Panc1 (cell line): ENCODE data around the gene ADGB. TPM values are rescaled to one million over a fixed set of nuclear protein-coding genes. Genes with fewer than 3 reads are reported as not detected.
A peak's percentile ranks its signal among the peaks of the same experiment; 100 is the strongest.

ENCODE experiments used
- ATAC-seq: fragments of 200-7000 bp; cut with Tn5 transposase; 2 replicates; pipeline ENCODE4 v1.9.1; 2020; ENCODE audit warnings: mild to moderate bottlenecking, moderate library complexity
- BruUV-seq: library from RNA; stranded (reverse); fragments of 400-500 nt; replicated peaks from 2 replicates; lab custom pipeline; 2021; lab: Mats Ljungman, UMichigan
- CTCF ChIA-PET: fragments of 300-600 bp; sonication (Branson Sonifier 250); formaldehyde crosslinking; loops from one replicate; lab custom pipeline; 2022; ENCODE audit warnings: antibody characterized with exemption; lab: Charles Lee
- POLR2A ChIA-PET: fragments of 300-600 bp; sonication (Branson Sonifier 250); formaldehyde crosslinking; loops from one replicate; lab custom pipeline; 2022; ENCODE audit warnings: antibody characterized with exemption; lab: Charles Lee
- DNase-seq: peaks from one replicate; pipeline ENCODE4 v3.0.0-alpha.2; 2010; ENCODE audit warnings: low read depth, low spot score
- H3K27ac ChIP-seq: 2 replicates; pipeline ENCODE4 v1.5.1; 2011; ENCODE audit warnings: mild to moderate bottlenecking, low read length, inconsistent platforms
- H3K27me3 ChIP-seq: fragments of 200-500 bp; sonication (Bioruptor generic); 2 replicates; pipeline ENCODE4 v1.6.0; 2014; ENCODE audit warnings: low read length, inconsistent platforms; ENCODE audit not compliant: control insufficient read depth, insufficient read depth
- H3K36me3 ChIP-seq: fragments of 200-500 bp; sonication (Bioruptor generic); 2 replicates; pipeline ENCODE4 v1.5.1; 2014; ENCODE audit warnings: inconsistent platforms, mild to moderate bottlenecking, low read length, moderate library complexity; ENCODE audit not compliant: control insufficient read depth, insufficient read depth
- H3K4me1 ChIP-seq: 2 replicates; pipeline ENCODE4 v1.5.1; 2011; ENCODE audit warnings: inconsistent platforms, mild to moderate bottlenecking, low read length, moderate library complexity; ENCODE audit not compliant: control insufficient read depth, insufficient read depth
- H3K4me3 ChIP-seq, 2 experiments: 2 replicates each; pipeline ENCODE4 v1.5.1; 2011 to 2012; ENCODE audit warnings: low read depth in 2 of 2, low read length in 2 of 2, mild to moderate bottlenecking in 2 of 2, inconsistent platforms in 1 of 2, moderate library complexity in 1 of 2
- H3K9me3 ChIP-seq: fragments of 200-500 bp; sonication (Bioruptor generic); 2 replicates; pipeline ENCODE4 v1.5.1; 2014; ENCODE audit warnings: low read depth, mild to moderate bottlenecking, inconsistent platforms, low read length, moderate library complexity; ENCODE audit not compliant: control insufficient read depth, insufficient read depth
- POLR2AphosphoS5 ChIP-seq: IDR thresholded peaks from 2 replicates; pipeline ENCODE4 v1.6.1; 2012; ENCODE audit warnings: mild to moderate bottlenecking, low read depth, low read length, moderate library complexity
- SIN3A ChIP-seq: IDR thresholded peaks from 2 replicates; pipeline ENCODE4 v1.6.1; 2012; ENCODE audit warnings: low read depth, mild to moderate bottlenecking, low read length, moderate library complexity, borderline replicate concordance; ENCODE audit not compliant: insufficient read depth
- TCF7L2 ChIP-seq: IDR thresholded peaks from 2 replicates; pipeline ENCODE4 v1.6.1; 2011; ENCODE audit warnings: mild to moderate bottlenecking, low read depth, low read length, inconsistent platforms
- in situ Hi-C: cut with HindIII; loops from 2 replicates; pipeline ENCODE4 v1.10.0; 2016; ENCODE audit warnings: low sequenced_read_pairs, low pct_unique_long_range_greater_than_20kb
- intact Hi-C: fragments of 100-400 bp; cut with micrococcal nuclease; formaldehyde crosslinking; loops from one replicate; pipeline ENCODE4 v1.10.0; 2022; ENCODE audit not compliant: unreplicated experiment
- total RNA-seq: library from RNA; stranded (reverse); gene quantifications from one replicate; pipeline ENCODE4 v1.2.1, GENCODE V29; 2021; ENCODE audit not compliant: unreplicated experiment
- TF ChIP-seq, protein P1 (sequence below), 2 experiments: IDR thresholded peaks; 2 replicates each; pipeline ENCODE4 v1.6.1; 2011 to 2012; ENCODE audit warnings: low read depth in 2 of 2, control low read depth in 1 of 2, low read length in 1 of 2, mild to moderate bottlenecking in 1 of 2, moderate library complexity in 1 of 2; ENCODE audit not compliant: insufficient read depth in 1 of 2
- TF ChIP-seq, protein P2 (sequence below): fragments of 450-650 bp; IDR thresholded peaks from 2 replicates; pipeline ENCODE4 v1.5.1; 2017; ENCODE audit warnings: mild to moderate bottlenecking

The ADGB gene
- total RNA-seq, 1 experiment from 2014 or later = not detected

DNA sequence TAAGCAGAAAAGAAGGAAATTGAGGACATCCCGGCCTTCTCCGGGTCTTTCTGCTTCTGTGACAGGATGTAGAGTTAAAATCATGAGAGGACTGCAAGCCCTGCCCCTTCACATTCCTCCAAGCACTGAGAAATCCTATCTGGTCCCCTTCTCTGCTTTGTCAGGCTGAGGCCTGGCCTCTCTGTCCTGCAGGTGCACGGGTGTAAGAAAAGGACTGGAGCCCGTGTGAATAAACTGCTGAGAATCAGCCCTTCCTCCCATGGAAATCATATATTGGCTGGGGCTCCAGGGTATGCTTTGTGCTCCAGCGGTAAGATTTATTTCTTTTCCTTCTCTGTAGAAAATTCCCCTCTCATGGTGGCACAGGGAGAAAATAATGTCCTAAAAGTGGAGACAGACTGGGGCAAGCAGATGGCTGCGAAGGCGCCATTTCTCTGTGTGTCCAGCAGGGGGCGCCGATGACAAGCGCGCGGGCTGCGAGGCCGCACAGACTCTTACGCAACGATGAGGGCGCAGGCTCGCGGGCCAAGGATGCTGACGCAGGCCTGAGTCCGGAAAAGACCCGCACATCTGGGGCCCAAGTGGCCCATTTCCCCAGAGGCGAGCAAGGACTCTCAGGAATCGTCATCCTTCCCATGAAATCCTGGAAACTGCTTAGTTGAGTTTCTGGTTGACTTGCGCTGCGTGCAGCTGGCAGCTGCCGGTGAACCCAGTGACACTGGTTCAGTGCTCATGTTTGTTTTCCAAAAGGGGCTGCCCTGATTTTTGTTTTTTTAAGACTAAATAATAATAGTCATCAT lies 258.6 kb downstream of the ADGB start:
- ChIA-PET POLR2A (no interaction called here), CTCF (no interaction called here)
- peaks cover 12% of the 10 kb centered on the region; the same call in 1 of the 2 replicates for H3K4me1 ChIP-seq
- no TSS peak for BruUV-seq
- intact Hi-C loops (loop anchor here (5.0 kb wide), 2 partner anchors 265 to 1310 kb away; no protein-coding TSS in a partner anchor), in situ Hi-C loops (no loop called here)
- peak overlapping the region; percentile 43 to 67 for H3K4me3 ChIP-seq
- H3K36me3 ChIP-seq = no peaks in the 10 kb centered on the region
- no peaks in the 10 kb centered on the region for H3K9me3 ChIP-seq
- H3K27me3 ChIP-seq = no peaks in the 10 kb centered on the region
- peak; percentile 43 for DNase-seq
- TF ChIP-seq TCF7L2 (0 out of 2 replicates have a peak, but pooled peaks have one; percentile 34), POLR2AphosphoS5 (peak; percentile 47; the same call in 1 of the 2 replicates), SIN3A (0 out of 2 replicates have a peak, but pooled peaks have one; percentile 68)
- TF ChIP-seq, protein P1, sequence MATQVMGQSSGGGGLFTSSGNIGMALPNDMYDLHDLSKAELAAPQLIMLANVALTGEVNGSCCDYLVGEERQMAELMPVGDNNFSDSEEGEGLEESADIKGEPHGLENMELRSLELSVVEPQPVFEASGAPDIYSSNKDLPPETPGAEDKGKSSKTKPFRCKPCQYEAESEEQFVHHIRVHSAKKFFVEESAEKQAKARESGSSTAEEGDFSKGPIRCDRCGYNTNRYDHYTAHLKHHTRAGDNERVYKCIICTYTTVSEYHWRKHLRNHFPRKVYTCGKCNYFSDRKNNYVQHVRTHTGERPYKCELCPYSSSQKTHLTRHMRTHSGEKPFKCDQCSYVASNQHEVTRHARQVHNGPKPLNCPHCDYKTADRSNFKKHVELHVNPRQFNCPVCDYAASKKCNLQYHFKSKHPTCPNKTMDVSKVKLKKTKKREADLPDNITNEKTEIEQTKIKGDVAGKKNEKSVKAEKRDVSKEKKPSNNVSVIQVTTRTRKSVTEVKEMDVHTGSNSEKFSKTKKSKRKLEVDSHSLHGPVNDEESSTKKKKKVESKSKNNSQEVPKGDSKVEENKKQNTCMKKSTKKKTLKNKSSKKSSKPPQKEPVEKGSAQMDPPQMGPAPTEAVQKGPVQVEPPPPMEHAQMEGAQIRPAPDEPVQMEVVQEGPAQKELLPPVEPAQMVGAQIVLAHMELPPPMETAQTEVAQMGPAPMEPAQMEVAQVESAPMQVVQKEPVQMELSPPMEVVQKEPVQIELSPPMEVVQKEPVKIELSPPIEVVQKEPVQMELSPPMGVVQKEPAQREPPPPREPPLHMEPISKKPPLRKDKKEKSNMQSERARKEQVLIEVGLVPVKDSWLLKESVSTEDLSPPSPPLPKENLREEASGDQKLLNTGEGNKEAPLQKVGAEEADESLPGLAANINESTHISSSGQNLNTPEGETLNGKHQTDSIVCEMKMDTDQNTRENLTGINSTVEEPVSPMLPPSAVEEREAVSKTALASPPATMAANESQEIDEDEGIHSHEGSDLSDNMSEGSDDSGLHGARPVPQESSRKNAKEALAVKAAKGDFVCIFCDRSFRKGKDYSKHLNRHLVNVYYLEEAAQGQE (IDR thresholded peaks at IDR 0.05; ENCODE audit: insufficient read depth in 1 of 2, low read depth in 2 of 2, low read length in 1 of 2) = no peak
- TF ChIP-seq, protein P2, sequence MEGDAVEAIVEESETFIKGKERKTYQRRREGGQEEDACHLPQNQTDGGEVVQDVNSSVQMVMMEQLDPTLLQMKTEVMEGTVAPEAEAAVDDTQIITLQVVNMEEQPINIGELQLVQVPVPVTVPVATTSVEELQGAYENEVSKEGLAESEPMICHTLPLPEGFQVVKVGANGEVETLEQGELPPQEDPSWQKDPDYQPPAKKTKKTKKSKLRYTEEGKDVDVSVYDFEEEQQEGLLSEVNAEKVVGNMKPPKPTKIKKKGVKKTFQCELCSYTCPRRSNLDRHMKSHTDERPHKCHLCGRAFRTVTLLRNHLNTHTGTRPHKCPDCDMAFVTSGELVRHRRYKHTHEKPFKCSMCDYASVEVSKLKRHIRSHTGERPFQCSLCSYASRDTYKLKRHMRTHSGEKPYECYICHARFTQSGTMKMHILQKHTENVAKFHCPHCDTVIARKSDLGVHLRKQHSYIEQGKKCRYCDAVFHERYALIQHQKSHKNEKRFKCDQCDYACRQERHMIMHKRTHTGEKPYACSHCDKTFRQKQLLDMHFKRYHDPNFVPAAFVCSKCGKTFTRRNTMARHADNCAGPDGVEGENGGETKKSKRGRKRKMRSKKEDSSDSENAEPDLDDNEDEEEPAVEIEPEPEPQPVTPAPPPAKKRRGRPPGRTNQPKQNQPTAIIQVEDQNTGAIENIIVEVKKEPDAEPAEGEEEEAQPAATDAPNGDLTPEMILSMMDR = peak; percentile 99
- H3K27ac ChIP-seq = peak overlapping the region; percentile 94
- peak; percentile 99 for ATAC-seq

DNA sequence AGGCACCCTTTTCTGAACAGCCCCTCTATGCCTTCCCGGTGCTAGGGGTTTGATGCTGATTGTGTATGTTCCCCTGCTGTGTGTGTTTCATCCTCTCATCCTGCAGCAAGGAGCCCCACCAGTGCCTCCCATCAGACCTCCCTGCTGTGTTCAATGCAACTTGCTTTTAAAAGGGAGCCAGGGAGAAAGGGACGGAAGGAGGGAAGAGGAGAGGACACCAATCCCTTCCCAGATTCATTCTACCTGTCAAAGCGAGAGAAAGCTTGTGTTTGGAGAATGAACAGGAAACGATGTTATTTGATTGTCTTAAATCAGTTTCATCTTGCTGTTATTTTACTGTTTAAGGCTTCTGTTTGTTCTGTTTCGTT lies 259.2 kb downstream of the ADGB start:
- no peak for DNase-seq
- in situ Hi-C loops = no loop called here
- peak overlapping the region; percentile 43 to 67 for H3K4me3 ChIP-seq
- POLR2A ChIA-PET = no interaction called here
- TF ChIP-seq SIN3A = no peak
- no peak for TF ChIP-seq POLR2AphosphoS5
- TF ChIP-seq TCF7L2 = no peak
- TF ChIP-seq, protein P2 = no peak
- TF ChIP-seq, protein P1 (IDR thresholded peaks at IDR 0.05; ENCODE audit: insufficient read depth in 1 of 2, low read depth in 2 of 2, low read length in 1 of 2) = no peak
- CTCF ChIA-PET = no interaction called here
- peak overlapping the region; percentile 94 for H3K27ac ChIP-seq
- intact Hi-C loops = loop anchor here (5.0 kb wide), 2 partner anchors 264 to 1309 kb away; no protein-coding TSS in a partner anchor
- peaks cover 12% of the 10 kb centered on the region; the same call in 1 of the 2 replicates for H3K4me1 ChIP-seq
- H3K9me3 ChIP-seq = no peaks in the 10 kb centered on the region
- H3K36me3 ChIP-seq = no peaks in the 10 kb centered on the region
- BruUV-seq = no TSS peak
- H3K27me3 ChIP-seq = no peaks in the 10 kb centered on the region
- ATAC-seq = peak; percentile 88
